ENCODE results near the gene CPTP.

DNA sequence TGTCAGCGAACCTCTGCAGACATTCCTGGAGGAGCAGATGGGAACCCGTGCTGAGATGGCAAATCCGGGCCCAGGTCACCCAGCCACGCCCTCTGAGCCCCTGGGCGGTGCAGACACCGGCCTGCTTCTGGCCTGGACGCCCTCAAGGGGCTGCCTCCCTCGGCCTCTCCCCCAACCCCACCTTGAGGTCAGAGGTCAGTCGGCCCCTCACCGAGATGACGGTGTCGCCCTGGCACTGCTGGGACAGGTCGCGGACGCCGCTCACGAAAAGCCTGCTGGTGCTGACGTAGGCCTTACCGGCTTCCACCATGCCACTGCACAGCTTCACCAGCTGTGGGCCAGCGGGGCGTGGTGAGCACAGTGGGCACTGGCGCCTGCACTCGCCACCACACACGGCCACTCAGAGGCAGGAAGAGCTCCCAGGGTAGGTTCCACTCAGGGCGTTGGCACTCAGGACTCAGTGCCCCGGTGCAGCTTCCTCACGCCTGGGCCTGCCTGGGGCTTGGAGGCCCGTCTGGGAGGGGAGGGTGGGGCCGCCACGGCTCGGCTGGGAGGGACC lies 21.6 kb upstream of the CPTP start:
- TF ChIP-seq, protein P1, sequence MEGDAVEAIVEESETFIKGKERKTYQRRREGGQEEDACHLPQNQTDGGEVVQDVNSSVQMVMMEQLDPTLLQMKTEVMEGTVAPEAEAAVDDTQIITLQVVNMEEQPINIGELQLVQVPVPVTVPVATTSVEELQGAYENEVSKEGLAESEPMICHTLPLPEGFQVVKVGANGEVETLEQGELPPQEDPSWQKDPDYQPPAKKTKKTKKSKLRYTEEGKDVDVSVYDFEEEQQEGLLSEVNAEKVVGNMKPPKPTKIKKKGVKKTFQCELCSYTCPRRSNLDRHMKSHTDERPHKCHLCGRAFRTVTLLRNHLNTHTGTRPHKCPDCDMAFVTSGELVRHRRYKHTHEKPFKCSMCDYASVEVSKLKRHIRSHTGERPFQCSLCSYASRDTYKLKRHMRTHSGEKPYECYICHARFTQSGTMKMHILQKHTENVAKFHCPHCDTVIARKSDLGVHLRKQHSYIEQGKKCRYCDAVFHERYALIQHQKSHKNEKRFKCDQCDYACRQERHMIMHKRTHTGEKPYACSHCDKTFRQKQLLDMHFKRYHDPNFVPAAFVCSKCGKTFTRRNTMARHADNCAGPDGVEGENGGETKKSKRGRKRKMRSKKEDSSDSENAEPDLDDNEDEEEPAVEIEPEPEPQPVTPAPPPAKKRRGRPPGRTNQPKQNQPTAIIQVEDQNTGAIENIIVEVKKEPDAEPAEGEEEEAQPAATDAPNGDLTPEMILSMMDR (IDR thresholded peaks at IDR 0.05): no peak
- TF ChIP-seq POLR2A (IDR thresholded peaks at IDR 0.05): no peak
